Measurements from ENCODE around the gene H6PD.

Gene H6PD

DNA sequence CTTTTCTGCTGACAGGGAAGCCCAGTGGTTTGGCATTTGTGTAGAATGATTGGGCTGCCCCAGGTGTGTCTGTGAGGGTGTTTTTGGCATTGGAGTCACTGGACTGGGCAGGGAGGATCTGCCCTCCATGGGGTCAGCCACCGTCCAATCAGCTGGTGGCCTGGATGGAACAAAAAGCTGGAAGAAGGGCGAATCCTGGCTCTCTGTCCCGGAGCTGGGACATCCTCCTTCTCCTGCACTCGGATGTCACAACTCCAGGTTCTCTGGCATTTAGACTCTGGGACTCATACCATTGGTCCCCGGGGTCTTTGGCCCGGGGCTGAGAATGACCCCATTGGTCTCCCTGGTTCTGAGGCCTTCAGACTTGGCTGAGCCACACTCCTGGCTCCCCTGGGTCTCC lies 69.3 kb downstream of the H6PD start:
- TF ChIP-seq, protein P1, sequence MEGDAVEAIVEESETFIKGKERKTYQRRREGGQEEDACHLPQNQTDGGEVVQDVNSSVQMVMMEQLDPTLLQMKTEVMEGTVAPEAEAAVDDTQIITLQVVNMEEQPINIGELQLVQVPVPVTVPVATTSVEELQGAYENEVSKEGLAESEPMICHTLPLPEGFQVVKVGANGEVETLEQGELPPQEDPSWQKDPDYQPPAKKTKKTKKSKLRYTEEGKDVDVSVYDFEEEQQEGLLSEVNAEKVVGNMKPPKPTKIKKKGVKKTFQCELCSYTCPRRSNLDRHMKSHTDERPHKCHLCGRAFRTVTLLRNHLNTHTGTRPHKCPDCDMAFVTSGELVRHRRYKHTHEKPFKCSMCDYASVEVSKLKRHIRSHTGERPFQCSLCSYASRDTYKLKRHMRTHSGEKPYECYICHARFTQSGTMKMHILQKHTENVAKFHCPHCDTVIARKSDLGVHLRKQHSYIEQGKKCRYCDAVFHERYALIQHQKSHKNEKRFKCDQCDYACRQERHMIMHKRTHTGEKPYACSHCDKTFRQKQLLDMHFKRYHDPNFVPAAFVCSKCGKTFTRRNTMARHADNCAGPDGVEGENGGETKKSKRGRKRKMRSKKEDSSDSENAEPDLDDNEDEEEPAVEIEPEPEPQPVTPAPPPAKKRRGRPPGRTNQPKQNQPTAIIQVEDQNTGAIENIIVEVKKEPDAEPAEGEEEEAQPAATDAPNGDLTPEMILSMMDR (IDR thresholded peaks at IDR 0.05; ENCODE audit: low read depth, low read length, missing control alignments), result no peak
- no peak for DNase-seq (ENCODE audit: low read depth)
- no peak overlapping the region for H3K4me3 ChIP-seq (ENCODE audit: low read depth, low read length)

GRCh38 chr1:9305216-9305615 lies 70.6 kb downstream of the H6PD start:
- no peak overlapping the region for H3K4me3 ChIP-seq (ENCODE audit: low read depth, low read length)
- no peak for DNase-seq (ENCODE audit: low read depth)
- TF ChIP-seq, protein P1 (IDR thresholded peaks at IDR 0.05; ENCODE audit: low read depth, low read length, missing control alignments), result no peak

DNA sequence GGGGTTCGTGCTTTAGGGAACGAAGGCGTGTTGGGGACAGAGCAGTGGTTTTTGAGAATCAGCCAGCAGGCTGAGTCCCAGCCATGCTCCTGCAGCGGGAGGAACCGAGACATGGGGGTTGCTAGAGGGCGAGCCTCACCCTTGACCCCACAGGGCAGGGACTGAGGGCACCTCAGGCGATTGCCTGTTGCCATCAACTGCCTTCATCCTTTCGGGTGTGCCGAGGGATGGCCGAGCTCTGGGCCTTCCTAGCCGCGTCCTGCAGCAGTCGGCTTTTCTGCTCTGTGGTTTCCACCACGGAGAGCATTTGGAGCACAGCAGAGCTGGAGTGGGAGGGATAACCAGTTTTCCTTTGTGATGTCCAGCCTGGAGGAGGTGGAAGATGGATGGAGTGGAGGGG lies 71.4 kb downstream of the H6PD start:
- no peak for DNase-seq (ENCODE audit: low read depth)
- H3K4me3 ChIP-seq (ENCODE audit: low read depth, low read length), result no peak overlapping the region
- TF ChIP-seq, protein P1 (IDR thresholded peaks at IDR 0.05; ENCODE audit: low read depth, low read length, missing control alignments), result no peak

GRCh38 chr1:9307303-9307702 lies 72.7 kb downstream of the H6PD start:
- TF ChIP-seq, protein P1 (IDR thresholded peaks at IDR 0.05; ENCODE audit: low read depth, low read length, missing control alignments), result no peak
- DNase-seq (ENCODE audit: low read depth), result no peak
- H3K4me3 ChIP-seq (ENCODE audit: low read depth, low read length), result no peak overlapping the region

DNA sequence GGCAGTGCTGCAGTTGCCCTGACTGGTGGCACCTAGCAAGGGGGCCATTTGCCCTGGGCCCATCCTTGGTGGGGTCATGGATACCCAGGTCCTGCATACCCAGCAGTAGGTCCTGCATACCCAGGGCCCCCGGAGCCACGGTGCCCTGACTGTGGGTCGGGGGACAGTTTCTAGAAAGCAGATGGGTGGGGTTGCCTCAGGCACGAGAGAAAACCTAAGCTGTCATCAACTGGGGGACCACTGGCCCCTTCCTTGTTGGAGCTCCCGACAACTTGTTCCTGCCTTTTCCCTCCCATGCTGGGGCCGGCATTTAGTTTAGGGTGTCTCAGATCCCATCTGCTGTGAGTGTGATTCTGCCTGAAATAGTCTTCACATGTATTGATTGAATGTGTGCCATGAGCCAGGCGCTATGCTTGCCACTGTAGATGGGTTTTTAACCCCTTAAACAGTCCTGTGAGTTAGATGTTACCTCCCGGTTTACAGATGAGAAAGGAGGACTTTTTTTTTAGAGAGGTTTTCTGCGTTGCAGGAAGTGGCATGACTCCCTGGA lies 73.7 kb downstream of the H6PD start:
- no peak overlapping the region for H3K4me3 ChIP-seq (ENCODE audit: low read depth, low read length)
- no peak for DNase-seq (ENCODE audit: low read depth)
- TF ChIP-seq, protein P1 (IDR thresholded peaks at IDR 0.05; ENCODE audit: low read depth, low read length, missing control alignments), result no peak

- TF ChIP-seq, protein P1 (IDR thresholded peaks at IDR 0.05; ENCODE audit: low read depth, low read length, missing control alignments), result no peak
- H3K4me3 ChIP-seq (ENCODE audit: low read depth, low read length), result no peak overlapping the region
- DNase-seq (ENCODE audit: low read depth), result no peak
Observed at GRCh38 chr1:9309080-9309479, 74.5 kb downstream of the H6PD start.

DNA sequence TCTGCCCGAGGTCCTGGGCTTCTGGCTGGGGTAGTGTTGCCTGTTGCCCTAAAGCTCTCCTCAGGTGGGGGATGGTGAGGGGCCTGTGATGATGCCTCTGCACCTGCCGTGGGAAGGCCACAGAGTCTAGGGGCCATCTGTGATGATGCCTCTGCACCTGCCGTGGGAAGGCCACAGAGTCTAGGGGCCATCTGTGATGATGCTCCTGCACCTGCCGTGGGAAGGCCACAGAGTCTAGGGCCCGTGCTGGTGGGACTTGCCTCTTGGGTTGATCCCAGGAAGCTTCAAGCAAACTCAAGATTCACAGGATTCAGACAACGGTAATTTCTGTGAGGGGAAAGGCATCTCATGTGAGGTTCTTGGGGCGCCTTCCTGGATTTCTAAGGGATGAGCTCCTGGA lies 75.4 kb downstream of the H6PD start:
- H3K4me3 ChIP-seq (ENCODE audit: low read depth, low read length), result no peak overlapping the region
- TF ChIP-seq, protein P1 (IDR thresholded peaks at IDR 0.05; ENCODE audit: low read depth, low read length, missing control alignments), result no peak
- DNase-seq (ENCODE audit: low read depth), result no peak
